ENCODE measurements around the gene SHH. TPM values are rescaled to one million over a fixed set of nuclear protein-coding genes. Genes with fewer than 3 reads are reported as not detected.

The SHH gene
- polyA plus RNA-seq, 1 donor from 2014 or later, result 1.5 TPM

DNA sequence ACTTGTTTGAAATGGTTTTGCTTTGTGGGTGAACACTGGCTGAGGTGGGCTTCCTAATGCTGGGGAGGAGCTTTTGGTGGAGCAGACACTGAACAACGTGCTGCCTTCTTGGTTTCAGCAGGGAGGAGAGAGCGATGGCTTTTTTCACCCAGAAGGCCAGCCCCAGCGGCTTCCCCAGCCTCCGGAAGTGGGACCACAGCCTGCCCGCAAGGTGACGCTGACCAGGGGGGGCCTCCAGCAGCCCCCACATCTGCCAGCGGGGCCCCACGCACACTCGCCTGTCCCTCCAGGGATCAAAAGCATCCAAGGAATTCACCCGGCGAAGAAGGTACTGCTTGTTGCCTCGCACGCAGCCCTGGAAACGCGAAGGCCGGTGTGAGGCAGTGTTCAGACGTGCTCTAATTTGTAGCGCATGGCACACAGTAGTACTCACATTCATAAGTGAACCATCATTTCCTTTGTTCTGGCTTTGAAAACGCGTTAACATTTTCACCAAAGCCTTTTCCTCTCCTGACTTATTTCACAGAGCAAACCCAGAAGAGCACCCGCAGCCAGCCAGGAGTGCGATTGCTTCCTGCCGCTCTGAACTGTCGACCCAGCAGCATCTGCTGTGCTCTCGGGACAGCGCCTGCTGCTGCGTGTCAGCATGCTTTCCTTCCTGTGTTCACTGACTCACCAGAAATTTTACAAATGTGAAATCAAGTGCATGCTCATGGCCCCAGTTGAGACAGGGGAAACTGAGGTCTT, 48.4 kb downstream of the SHH start:
- H3K27ac ChIP-seq (ENCODE audit: low read length), result no peak overlapping the region
- no peaks in the 10 kb centered on the region for H3K9me2 ChIP-seq (ENCODE audit: insufficient read depth, low read length)
- H3F3A ChIP-seq (ENCODE audit: insufficient read depth, low read length, poor library complexity, severe bottlenecking), result no peaks in the 10 kb centered on the region
- H3K9me3 ChIP-seq (ENCODE audit: low read length), result no peaks in the 10 kb centered on the region
- no peaks in the 10 kb centered on the region for H3K36me3 ChIP-seq (ENCODE audit: insufficient read depth, low read length)
- TF ChIP-seq MXI1 (conservative IDR thresholded peaks at IDR 0.05; ENCODE audit: poor library complexity, severe bottlenecking) (no peak), POLR2AphosphoS5 (IDR thresholded peaks at IDR 0.05) (no peak), EZH2 (IDR thresholded peaks at IDR 0.05; ENCODE audit: borderline replicate concordance, insufficient read depth, low read length, poor library complexity, severe bottlenecking) (no peak), CTCF (IDR thresholded peaks at IDR 0.05; ENCODE audit: poor library complexity, severe bottlenecking) (no peak), REST (IDR thresholded peaks at IDR 0.05; ENCODE audit: borderline replicate concordance) (no peak), SMC3 (conservative IDR thresholded peaks at IDR 0.05; ENCODE audit: poor library complexity) (no peak), TAF1 (IDR thresholded peaks at IDR 0.05; ENCODE audit: low read depth) (no peak), RAD21 (conservative IDR thresholded peaks at IDR 0.05) (no peak), EP300 (conservative IDR thresholded peaks at IDR 0.05; ENCODE audit: poor library complexity, severe bottlenecking) (no peak)
- H3K4me3 ChIP-seq (ENCODE audit: low read length), result no peak overlapping the region
- H3K79me2 ChIP-seq (replicated peaks; ENCODE audit: insufficient read depth, low read length), result peaks cover 18% of the 10 kb centered on the region
- no peak overlapping the region for H3K9ac ChIP-seq (ENCODE audit: low read length)
- no peaks in the 10 kb centered on the region for H3K27me3 ChIP-seq (ENCODE audit: insufficient read depth, low read depth, low read length)
- H2AFZ ChIP-seq (ENCODE audit: low read depth, low read length), result no peak overlapping the region
- no peak overlapping the region for H3K4me2 ChIP-seq (ENCODE audit: low read length)
- peaks cover 3% of the 10 kb centered on the region for H4K20me1 ChIP-seq (ENCODE audit: insufficient read depth)

DNA sequence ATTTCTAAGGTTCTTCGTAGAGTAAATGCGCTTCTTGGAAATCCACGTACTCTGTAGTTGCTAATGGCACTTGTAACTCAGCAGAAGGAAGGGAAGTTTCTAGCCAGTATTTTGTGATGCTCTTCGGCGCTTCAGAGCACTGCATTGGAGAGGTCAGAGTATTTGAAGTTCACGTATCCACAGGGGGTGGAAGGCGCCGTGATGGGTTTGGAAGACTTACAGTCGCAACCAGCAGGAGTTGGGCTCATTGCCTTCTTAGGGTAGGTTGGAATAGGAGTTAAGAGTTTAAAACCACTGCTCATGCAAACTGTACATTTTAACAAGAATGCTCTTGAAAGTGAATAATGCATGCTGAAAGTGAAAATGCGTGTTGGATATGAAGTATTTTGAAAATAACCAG, 49.1 kb downstream of the SHH start:
- H3K27ac ChIP-seq (ENCODE audit: low read length), result no peak overlapping the region
- no peaks in the 10 kb centered on the region for H3K9me3 ChIP-seq (ENCODE audit: low read length)
- no peaks in the 10 kb centered on the region for H3F3A ChIP-seq (ENCODE audit: insufficient read depth, low read length, poor library complexity, severe bottlenecking)
- peaks cover 18% of the 10 kb centered on the region for H3K79me2 ChIP-seq (replicated peaks; ENCODE audit: insufficient read depth, low read length)
- H3K9ac ChIP-seq (ENCODE audit: low read length), result no peak overlapping the region
- H3K4me3 ChIP-seq (ENCODE audit: low read length), result no peak overlapping the region
- peaks cover under 1% of the 10 kb centered on the region for H4K20me1 ChIP-seq (ENCODE audit: insufficient read depth)
- no peaks in the 10 kb centered on the region for H3K36me3 ChIP-seq (ENCODE audit: insufficient read depth, low read length)
- no peak overlapping the region for H3K4me2 ChIP-seq (ENCODE audit: low read length)
- H3K9me2 ChIP-seq (ENCODE audit: insufficient read depth, low read length), result no peaks in the 10 kb centered on the region
- H3K27me3 ChIP-seq (ENCODE audit: insufficient read depth, low read depth, low read length), result no peaks in the 10 kb centered on the region
- H2AFZ ChIP-seq (ENCODE audit: low read depth, low read length), result no peak overlapping the region
- TF ChIP-seq POLR2AphosphoS5 (IDR thresholded peaks at IDR 0.05), result no peak
- no peak for TF ChIP-seq RAD21 (conservative IDR thresholded peaks at IDR 0.05)
- no peak for TF ChIP-seq REST (IDR thresholded peaks at IDR 0.05; ENCODE audit: borderline replicate concordance)
- no peak for TF ChIP-seq MXI1 (conservative IDR thresholded peaks at IDR 0.05; ENCODE audit: poor library complexity, severe bottlenecking)
- TF ChIP-seq EP300 (conservative IDR thresholded peaks at IDR 0.05; ENCODE audit: poor library complexity, severe bottlenecking), result no peak
- no peak for TF ChIP-seq TAF1 (IDR thresholded peaks at IDR 0.05; ENCODE audit: low read depth)
- no peak for TF ChIP-seq CTCF (IDR thresholded peaks at IDR 0.05; ENCODE audit: poor library complexity, severe bottlenecking)
- no peak for TF ChIP-seq SMC3 (conservative IDR thresholded peaks at IDR 0.05; ENCODE audit: poor library complexity)
- TF ChIP-seq EZH2 (IDR thresholded peaks at IDR 0.05; ENCODE audit: borderline replicate concordance, insufficient read depth, low read length, poor library complexity, severe bottlenecking), result no peak
